Ascending aorta (tissue), 2 donors: ENCODE data around the gene PDIA3. TPM values are rescaled to one million over a fixed set of nuclear protein-coding genes. Genes with fewer than 3 reads are reported as not detected.

Experiments
- DNase-seq, 2 donors: peaks; one replicate each; pipeline ENCODE4 v3.0.0-alpha.2; 2019; ENCODE audit warnings: low spot score in 2 of 2
- H3K27ac ChIP-seq, 2 donors: fragments of 200-600 bp; sonication (generic); one replicate each; pipeline ENCODE4 v1.5.1; 2016 to 2017; ENCODE audit warnings: mild to moderate bottlenecking in 1 of 2
- H3K27me3 ChIP-seq: fragments of 200-600 bp; sonication (generic); one replicate; pipeline ENCODE4 v1.5.1; 2017
- H3K36me3 ChIP-seq, 2 donors: fragments of 200-600 bp; sonication (generic); one replicate each; pipeline ENCODE4 v1.5.1; 2016
- H3K4me1 ChIP-seq, 2 donors: fragments of 200-600 bp; sonication (generic); one replicate each; pipeline ENCODE4 v1.5.1; 2016 to 2017; ENCODE audit warnings: mild to moderate bottlenecking in 1 of 2
- H3K4me3 ChIP-seq, 2 donors: fragments of 200-600 bp; sonication (generic); one replicate each; pipeline ENCODE4 v1.5.1; 2016 to 2017; ENCODE audit warnings: mild to moderate bottlenecking in 1 of 2
- H3K9me3 ChIP-seq, 2 donors: fragments of 200-600 bp; sonication (generic); one replicate each; pipeline ENCODE4 v1.5.1; 2016
- intact Hi-C: fragments of 100-400 bp; cut with DNase I; formaldehyde crosslinking; loops from one replicate; pipeline ENCODE4 v1.15.1; 2023
- total RNA-seq: library from RNA; depleted of rRNA; stranded (reverse); fragments of >200 nt; gene quantifications from one replicate; pipeline ENCODE4 v1.1.0, GENCODE V29; 2016
- TF ChIP-seq, protein P1 (sequence below), 3 experiments: fragments of 200-600 bp in 2 of 3; fragments of 450-650 bp in 1 of 3; sonication (generic) in 2 of 3; IDR thresholded peaks; one replicate each; pipeline ENCODE4 v1.5.1; 2016 to 2019; ENCODE audit warnings: antibody characterized with exemption in 3 of 3, mild to moderate bottlenecking in 1 of 3, moderate library complexity in 1 of 3

Gene PDIA3
- total RNA-seq, 1 donor from 2014 or later = 89.1 TPM

- Histone ChIP-seq H3K4me1 (peaks cover 12 to 13% of the 10 kb centered on the region in 2 donors), H3K4me3 (no peak overlapping the region), H3K9me3 (no peaks in the 10 kb centered on the region), H3K27me3 (no peaks in the 10 kb centered on the region), H3K27ac (no peak overlapping the region), H3K36me3 (peaks cover 9 to 10% of the 10 kb centered on the region in 2 donors)
- intact Hi-C loops = no loop called here
- TF ChIP-seq, protein P1, sequence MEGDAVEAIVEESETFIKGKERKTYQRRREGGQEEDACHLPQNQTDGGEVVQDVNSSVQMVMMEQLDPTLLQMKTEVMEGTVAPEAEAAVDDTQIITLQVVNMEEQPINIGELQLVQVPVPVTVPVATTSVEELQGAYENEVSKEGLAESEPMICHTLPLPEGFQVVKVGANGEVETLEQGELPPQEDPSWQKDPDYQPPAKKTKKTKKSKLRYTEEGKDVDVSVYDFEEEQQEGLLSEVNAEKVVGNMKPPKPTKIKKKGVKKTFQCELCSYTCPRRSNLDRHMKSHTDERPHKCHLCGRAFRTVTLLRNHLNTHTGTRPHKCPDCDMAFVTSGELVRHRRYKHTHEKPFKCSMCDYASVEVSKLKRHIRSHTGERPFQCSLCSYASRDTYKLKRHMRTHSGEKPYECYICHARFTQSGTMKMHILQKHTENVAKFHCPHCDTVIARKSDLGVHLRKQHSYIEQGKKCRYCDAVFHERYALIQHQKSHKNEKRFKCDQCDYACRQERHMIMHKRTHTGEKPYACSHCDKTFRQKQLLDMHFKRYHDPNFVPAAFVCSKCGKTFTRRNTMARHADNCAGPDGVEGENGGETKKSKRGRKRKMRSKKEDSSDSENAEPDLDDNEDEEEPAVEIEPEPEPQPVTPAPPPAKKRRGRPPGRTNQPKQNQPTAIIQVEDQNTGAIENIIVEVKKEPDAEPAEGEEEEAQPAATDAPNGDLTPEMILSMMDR (IDR thresholded peaks at IDR 0.05) = no peak
- no peak for DNase-seq
Observed at GRCh38 chr15:43789409-43789808, 43.2 kb downstream of the PDIA3 start.

- intact Hi-C loops = loop anchor here (1.0 to 10.0 kb wide), 5 partner anchors 8 to 493 kb away; partner anchors contain the start of genes GOLM2, HYPK, MFAP1 and PDIA3
- peak within 1 kb of the TSS; percentile 88 to 99 for H3K27ac ChIP-seq
- TF ChIP-seq, protein P1 (IDR thresholded peaks at IDR 0.05) = no peak
- H3K36me3 ChIP-seq = peaks cover 20 to 35% of the 10 kb centered on the region in 2 donors
- no peaks in the 10 kb centered on the region for H3K27me3 ChIP-seq
- no peaks in the 10 kb centered on the region for H3K9me3 ChIP-seq
- peaks cover 19 to 26% of the 10 kb centered on the region in 2 donors for H3K4me1 ChIP-seq
- DNase-seq = peak; percentile 100
- H3K4me3 ChIP-seq = peak within 1 kb of the TSS; percentile 74 to 99
Observed at GRCh38 chr15:43791993-43792760, 45.9 kb downstream of the PDIA3 start, which contains the start of gene SERF2. TSS of gene SERF2 (plus strand) at chr15:43792320. CDS start at chr15:43792377, 57 bp downstream.

- Histone ChIP-seq H3K4me1 (peaks cover 19 to 29% of the 10 kb centered on the region in 2 donors), H3K4me3 (peak overlapping the region; percentile 74 to 99), H3K9me3 (no peaks in the 10 kb centered on the region), H3K27ac (peak overlapping the region; percentile 88 to 99), H3K27me3 (no peaks in the 10 kb centered on the region), H3K36me3 (peaks cover 20 to 38% of the 10 kb centered on the region in 2 donors)
- DNase-seq = no peak
- TF ChIP-seq, protein P1 (IDR thresholded peaks at IDR 0.05) = no peak
- intact Hi-C loops = loop anchor here (1.0 to 10.0 kb wide), 5 partner anchors 7 to 492 kb away; partner anchors contain the start of genes GOLM2, HYPK, MFAP1 and PDIA3
Observed at GRCh38 chr15:43792761-43793476, 46.7 kb downstream of the PDIA3 start.

- Histone ChIP-seq H3K27me3 (no peaks in the 10 kb centered on the region), H3K4me3 (peak overlapping the region; percentile 74 to 99), H3K27ac (peak overlapping the region; percentile 88 to 99), H3K9me3 (no peaks in the 10 kb centered on the region), H3K4me1 (peaks cover 19 to 31% of the 10 kb centered on the region in 2 donors), H3K36me3 (peaks cover 20 to 41% of the 10 kb centered on the region in 2 donors)
- DNase-seq = no peak
- intact Hi-C loops = loop anchor here (10.0 kb wide), 1 partner anchor 491 kb away; the partner anchor contains the start of gene GOLM2
- TF ChIP-seq, protein P1 (IDR thresholded peaks at IDR 0.05) = no peak
Observed at GRCh38 chr15:43793647-43794046, 47.4 kb downstream of the PDIA3 start.

DNA sequence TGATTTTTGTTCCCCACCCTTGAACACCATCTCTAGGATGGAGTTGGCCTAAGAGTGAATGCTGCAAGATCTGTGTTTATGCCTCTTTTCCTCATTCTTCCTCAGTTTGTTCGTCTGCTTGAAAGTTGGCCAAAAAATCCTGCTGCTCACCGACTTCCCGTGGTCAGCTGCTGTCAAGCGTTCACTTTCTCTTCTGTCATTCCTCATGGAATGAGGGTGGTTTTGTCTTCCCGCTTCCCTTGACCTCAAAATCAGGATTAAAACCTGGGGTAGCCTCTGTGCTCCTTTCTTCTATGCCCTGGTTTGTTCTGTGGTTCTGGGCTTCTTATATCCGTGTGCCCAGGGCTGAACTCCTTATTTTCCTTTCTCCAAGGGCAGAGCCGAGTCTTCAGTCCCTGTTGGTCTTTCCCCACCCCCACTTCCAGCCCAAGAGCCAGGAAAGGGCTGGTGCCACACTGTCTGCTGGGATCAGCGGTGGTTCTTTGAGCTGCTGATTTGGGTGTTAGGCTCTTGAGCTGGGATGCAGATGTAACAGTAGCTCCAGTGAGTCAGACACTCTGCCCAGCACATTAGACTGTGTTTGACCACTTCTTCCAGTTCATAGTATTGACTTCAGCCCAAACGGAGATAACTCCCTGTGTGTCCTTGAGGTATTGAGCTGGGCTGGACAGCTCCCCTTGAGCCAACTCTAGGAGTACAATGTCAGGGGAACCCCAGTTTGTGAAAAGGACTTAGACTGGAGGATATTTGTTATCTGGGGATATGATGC lies 48.2 kb downstream of the PDIA3 start:
- Histone ChIP-seq H3K27ac (peak overlapping the region; percentile 54 to 88), H3K27me3 (no peaks in the 10 kb centered on the region), H3K4me1 (peaks cover 19 to 31% of the 10 kb centered on the region in 2 donors), H3K36me3 (peaks cover 26 to 49% of the 10 kb centered on the region in 2 donors), H3K4me3 (peak overlapping the region; percentile 74 to 99), H3K9me3 (no peaks in the 10 kb centered on the region)
- TF ChIP-seq, protein P1 (IDR thresholded peaks at IDR 0.05) = no peak
- intact Hi-C loops = loop anchor here (10.0 kb wide), 1 partner anchor 490 kb away; the partner anchor contains the start of gene GOLM2
- no peak for DNase-seq
